NCI-H187 treated with DMSO at 0.1 percent for 48 hours (cell line): ENCODE results near the gene CTF1.
"Not testable (repeated sequence)": the region's sequence is repeated elsewhere in the genome, so short reads cannot be mapped to it uniquely, and the experiment has no call there.

ENCODE experiments used
- DNase-seq: peaks from one replicate; lab custom pipeline; 2025; lab: John Stamatoyannopoulos, UW

Gene CTF1

GRCh38 chr16:30931068-30931650 lies 34.7 kb downstream of the CTF1 start:
- DNase-seq = no peak

- no peak for DNase-seq
These were observed 38.6 kb downstream of the CTF1 start for GRCh38 chr16:30934827-30935557.

GRCh38 chr16:30937692-30938091 lies 41.3 kb downstream of the CTF1 start:
- no peak for DNase-seq

GRCh38 chr16:30939571-30939970 lies 43.2 kb downstream of the CTF1 start:
- not testable (repeated sequence) for DNase-seq

- DNase-seq = no peak
These were observed 45.4 kb downstream of the CTF1 start for GRCh38 chr16:30941600-30942425.

GRCh38 chr16:30942426-30942806 lies 46.0 kb downstream of the CTF1 start:
- no peak for DNase-seq

GRCh38 chr16:30944352-30944751 lies 47.9 kb downstream of the CTF1 start:
- no peak for DNase-seq

- no peak for DNase-seq
These were observed 50.5 kb downstream of the CTF1 start for GRCh38 chr16:30946671-30947540.

GRCh38 chr16:30947541-30947858 lies 51.1 kb downstream of the CTF1 start:
- DNase-seq = no peak

- DNase-seq = no peak
These were observed 51.6 kb downstream of the CTF1 start for GRCh38 chr16:30947859-30948666.

GRCh38 chr16:30948667-30949649 lies 52.5 kb downstream of the CTF1 start, which contains the start of gene ORAI3:
TSS of gene ORAI3 (plus strand) at chr16:30949068. CDS start at chr16:30949290, 222 bp downstream.
- no peak for DNase-seq

GRCh38 chr16:30949650-30950515 lies 53.5 kb downstream of the CTF1 start:
- DNase-seq = no peak

- no peak for DNase-seq
These were observed 54.2 kb downstream of the CTF1 start for GRCh38 chr16:30950516-30951065.

- DNase-seq = no peak
These were observed 54.8 kb downstream of the CTF1 start for GRCh38 chr16:30951193-30951592.

GRCh38 chr16:30951750-30952149 lies 55.3 kb downstream of the CTF1 start:
- DNase-seq = no peak

- no peak for DNase-seq
These were observed 56.7 kb downstream of the CTF1 start for GRCh38 chr16:30953111-30953510.
